Activated CD4-positive, alpha-beta T cell treated with anti-CD3 and anti-CD28 coated beads for 4 hours (primary cell): ENCODE data around the gene TXNDC8.

Experiments
- DNase-seq, 2 donors: peaks; one replicate each; pipeline ENCODE4 v3.0.0-alpha.2; 2020

TXNDC8 gene

GRCh38 chr9:110276781-110277180 lies 60.9 kb downstream of the TXNDC8 start:
- DNase-seq, result no peak

- DNase-seq, result no peak
Observed at GRCh38 chr9:110270211-110270995, 67.3 kb downstream of the TXNDC8 start.

GRCh38 chr9:110266795-110267194 lies 70.9 kb downstream of the TXNDC8 start:
- no peak for DNase-seq

- no peak for DNase-seq
Observed at GRCh38 chr9:110261632-110262031, 76.0 kb downstream of the TXNDC8 start.

GRCh38 chr9:110260911-110261310 lies 76.8 kb downstream of the TXNDC8 start:
- DNase-seq, result no peak

GRCh38 chr9:110259566-110259965 lies 78.1 kb downstream of the TXNDC8 start:
- no peak for DNase-seq

GRCh38 chr9:110258690-110259091 lies 79.0 kb downstream of the TXNDC8 start:
- DNase-seq, result no peak

GRCh38 chr9:110257956-110258355 lies 79.7 kb downstream of the TXNDC8 start:
- no peak for DNase-seq

- peak in 1 of 2 donors; percentile 5 for DNase-seq
Observed at GRCh38 chr9:110257097-110257841, 80.4 kb downstream of the TXNDC8 start.

GRCh38 chr9:110256380-110257096 lies 81.1 kb downstream of the TXNDC8 start, which contains the start of gene TXN:
Gene TXN, minus strand, starts transcription at chr9:110256507. Its CDS starts 72 bp downstream, at chr9:110256435.
- DNase-seq, result peak; percentile 82 to 85

- peak; percentile 31 to 46 for DNase-seq
Observed at GRCh38 chr9:110255463-110256379, 81.9 kb downstream of the TXNDC8 start.

- DNase-seq, result no peak
Observed at GRCh38 chr9:110255034-110255462, 82.6 kb downstream of the TXNDC8 start.

GRCh38 chr9:110254500-110254899 lies 83.2 kb downstream of the TXNDC8 start:
- no peak for DNase-seq
